ENCODE measurements around the gene SLC38A2. TPM values are rescaled to one million over a fixed set of nuclear protein-coding genes. Genes with fewer than 3 reads are reported as not detected.

SLC38A2 gene
- total RNA-seq, 1 experiment from 2014 or later = 341 TPM

DNA sequence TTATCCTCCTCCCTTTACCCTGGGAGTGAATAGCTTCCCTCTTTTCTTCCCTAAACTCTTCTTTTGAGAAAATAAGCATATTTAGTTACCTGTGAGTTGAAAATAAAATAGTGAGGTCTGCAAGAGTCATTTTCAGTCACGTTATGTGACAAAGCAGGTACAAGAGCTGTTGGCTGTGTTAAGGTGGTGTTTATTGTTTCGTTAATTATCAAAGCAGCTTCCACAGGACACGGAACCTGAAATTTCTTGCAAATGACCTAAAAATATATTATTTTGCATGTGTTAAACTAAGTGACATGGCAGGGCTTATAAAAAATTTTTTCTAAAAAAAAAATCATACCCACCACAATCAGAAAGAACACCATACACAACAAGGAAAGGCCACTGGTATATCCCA, 8.3 kb downstream of the SLC38A2 start:
- Histone ChIP-seq H3K27me3 (ENCODE audit: control insufficient read depth, insufficient read depth, low read length) (no peaks in the 10 kb centered on the region), H3K4me1 (ENCODE audit: control insufficient read depth, insufficient read depth, low read length) (peaks cover 98% of the 10 kb centered on the region)
- CTCF ChIA-PET = no interaction called here

DNA sequence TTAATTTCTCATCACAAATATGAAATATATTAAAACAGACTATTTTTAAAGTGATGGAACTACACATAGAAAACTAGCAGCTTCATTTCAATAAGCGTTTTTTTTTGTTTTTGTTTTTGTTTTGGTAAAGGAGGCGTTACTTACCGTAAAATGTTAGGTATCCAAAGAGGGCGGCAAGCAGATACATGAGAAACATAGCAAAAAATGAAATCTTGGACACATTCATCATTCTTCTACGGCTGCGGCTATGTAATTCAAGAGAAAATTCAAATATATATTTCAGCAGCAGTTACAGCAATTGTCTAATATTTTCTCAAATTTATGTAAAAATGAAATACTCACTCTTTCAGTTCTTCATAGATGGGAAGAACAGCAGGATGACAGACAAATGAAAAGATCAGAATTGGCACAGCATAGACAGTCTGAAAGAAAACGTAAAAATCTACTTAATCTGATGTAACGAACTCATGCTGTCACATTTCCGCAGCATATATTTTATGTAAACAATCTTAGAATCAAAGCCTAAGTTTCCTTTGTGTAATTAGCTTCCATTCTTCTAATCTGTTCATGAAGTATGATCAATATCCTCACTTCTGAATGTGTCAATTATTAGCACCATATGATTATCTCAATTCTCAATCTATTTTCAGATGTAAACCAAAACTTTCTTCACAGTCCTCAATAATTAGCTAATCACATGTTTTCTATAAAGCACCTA, 8.8 kb downstream of the SLC38A2 start:
- no TSS peak for BruUV-seq (replicated peaks)
- DNase-seq (ENCODE audit: low read depth, low spot score) (no peak), ATAC-seq (no peak)
- Histone ChIP-seq H3K27me3 (ENCODE audit: control insufficient read depth, insufficient read depth, low read length) (no peaks in the 10 kb centered on the region), H3K4me1 (ENCODE audit: control insufficient read depth, insufficient read depth, low read length) (peaks cover 98% of the 10 kb centered on the region), H3K27ac (ENCODE audit: low read length) (peak overlapping the region; percentile 82), H3K36me3 (ENCODE audit: control insufficient read depth, insufficient read depth, low read length) (peaks cover 96% of the 10 kb centered on the region), H3K4me3 (ENCODE audit: low read depth in 2 of 2, low read length in 2 of 2) (no peak overlapping the region; a peak in 1 of 4 replicates), H3K9me3 (ENCODE audit: control insufficient read depth, insufficient read depth, low read depth, low read length) (no peaks in the 10 kb centered on the region)
- ChIA-PET POLR2A (no interaction called here), CTCF (no interaction called here)
- intact Hi-C loops (cut with micrococcal nuclease; ENCODE audit: unreplicated experiment) = loop anchor here (10.0 kb wide), 1 partner anchor 99 kb away; the partner anchor contains the start of gene SLC38A1
- TF ChIP-seq POLR2AphosphoS5 (IDR thresholded peaks at IDR 0.05; ENCODE audit: low read depth, low read length) = peak; percentile 17; the same call in 1 of the 2 replicates
- 0 out of 2 replicates have a peak, but pooled peaks have one; percentile 5 for TF ChIP-seq TCF7L2 (IDR thresholded peaks at IDR 0.05; ENCODE audit: low read depth, low read length)
- TF ChIP-seq SIN3A (IDR thresholded peaks at IDR 0.05; ENCODE audit: borderline replicate concordance, insufficient read depth, low read depth, low read length) = no peak
- TF ChIP-seq, protein P1, sequence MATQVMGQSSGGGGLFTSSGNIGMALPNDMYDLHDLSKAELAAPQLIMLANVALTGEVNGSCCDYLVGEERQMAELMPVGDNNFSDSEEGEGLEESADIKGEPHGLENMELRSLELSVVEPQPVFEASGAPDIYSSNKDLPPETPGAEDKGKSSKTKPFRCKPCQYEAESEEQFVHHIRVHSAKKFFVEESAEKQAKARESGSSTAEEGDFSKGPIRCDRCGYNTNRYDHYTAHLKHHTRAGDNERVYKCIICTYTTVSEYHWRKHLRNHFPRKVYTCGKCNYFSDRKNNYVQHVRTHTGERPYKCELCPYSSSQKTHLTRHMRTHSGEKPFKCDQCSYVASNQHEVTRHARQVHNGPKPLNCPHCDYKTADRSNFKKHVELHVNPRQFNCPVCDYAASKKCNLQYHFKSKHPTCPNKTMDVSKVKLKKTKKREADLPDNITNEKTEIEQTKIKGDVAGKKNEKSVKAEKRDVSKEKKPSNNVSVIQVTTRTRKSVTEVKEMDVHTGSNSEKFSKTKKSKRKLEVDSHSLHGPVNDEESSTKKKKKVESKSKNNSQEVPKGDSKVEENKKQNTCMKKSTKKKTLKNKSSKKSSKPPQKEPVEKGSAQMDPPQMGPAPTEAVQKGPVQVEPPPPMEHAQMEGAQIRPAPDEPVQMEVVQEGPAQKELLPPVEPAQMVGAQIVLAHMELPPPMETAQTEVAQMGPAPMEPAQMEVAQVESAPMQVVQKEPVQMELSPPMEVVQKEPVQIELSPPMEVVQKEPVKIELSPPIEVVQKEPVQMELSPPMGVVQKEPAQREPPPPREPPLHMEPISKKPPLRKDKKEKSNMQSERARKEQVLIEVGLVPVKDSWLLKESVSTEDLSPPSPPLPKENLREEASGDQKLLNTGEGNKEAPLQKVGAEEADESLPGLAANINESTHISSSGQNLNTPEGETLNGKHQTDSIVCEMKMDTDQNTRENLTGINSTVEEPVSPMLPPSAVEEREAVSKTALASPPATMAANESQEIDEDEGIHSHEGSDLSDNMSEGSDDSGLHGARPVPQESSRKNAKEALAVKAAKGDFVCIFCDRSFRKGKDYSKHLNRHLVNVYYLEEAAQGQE (IDR thresholded peaks at IDR 0.05; ENCODE audit: insufficient read depth in 1 of 2, low read depth in 2 of 2, low read length in 1 of 2) = no peak
- TF ChIP-seq, protein P2, sequence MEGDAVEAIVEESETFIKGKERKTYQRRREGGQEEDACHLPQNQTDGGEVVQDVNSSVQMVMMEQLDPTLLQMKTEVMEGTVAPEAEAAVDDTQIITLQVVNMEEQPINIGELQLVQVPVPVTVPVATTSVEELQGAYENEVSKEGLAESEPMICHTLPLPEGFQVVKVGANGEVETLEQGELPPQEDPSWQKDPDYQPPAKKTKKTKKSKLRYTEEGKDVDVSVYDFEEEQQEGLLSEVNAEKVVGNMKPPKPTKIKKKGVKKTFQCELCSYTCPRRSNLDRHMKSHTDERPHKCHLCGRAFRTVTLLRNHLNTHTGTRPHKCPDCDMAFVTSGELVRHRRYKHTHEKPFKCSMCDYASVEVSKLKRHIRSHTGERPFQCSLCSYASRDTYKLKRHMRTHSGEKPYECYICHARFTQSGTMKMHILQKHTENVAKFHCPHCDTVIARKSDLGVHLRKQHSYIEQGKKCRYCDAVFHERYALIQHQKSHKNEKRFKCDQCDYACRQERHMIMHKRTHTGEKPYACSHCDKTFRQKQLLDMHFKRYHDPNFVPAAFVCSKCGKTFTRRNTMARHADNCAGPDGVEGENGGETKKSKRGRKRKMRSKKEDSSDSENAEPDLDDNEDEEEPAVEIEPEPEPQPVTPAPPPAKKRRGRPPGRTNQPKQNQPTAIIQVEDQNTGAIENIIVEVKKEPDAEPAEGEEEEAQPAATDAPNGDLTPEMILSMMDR (IDR thresholded peaks at IDR 0.05) = no peak
- in situ Hi-C loops (cut with HindIII; ENCODE audit: low pct_unique_long_range_greater_than_20kb, low sequenced_read_pairs) = no loop called here

More for the DNA sequence above, 8.3 kb downstream of the SLC38A2 start:
- BruUV-seq (replicated peaks) = no TSS peak
- POLR2A ChIA-PET = no interaction called here
- Histone ChIP-seq H3K36me3 (ENCODE audit: control insufficient read depth, insufficient read depth, low read length) (peaks cover 99% of the 10 kb centered on the region), H3K27ac (ENCODE audit: low read length) (peak overlapping the region; percentile 82), H3K4me3 (ENCODE audit: low read depth in 2 of 2, low read length in 2 of 2) (no peak overlapping the region; a peak in 2 of 4 replicates), H3K9me3 (ENCODE audit: control insufficient read depth, insufficient read depth, low read depth, low read length) (no peaks in the 10 kb centered on the region)
- intact Hi-C loops (cut with micrococcal nuclease; ENCODE audit: unreplicated experiment) = loop anchor here (10.0 kb wide), 1 partner anchor 99 kb away; the partner anchor contains the start of gene SLC38A1
- DNase-seq (ENCODE audit: low read depth, low spot score) (no peak), ATAC-seq (no peak)
- in situ Hi-C loops (cut with HindIII; ENCODE audit: low pct_unique_long_range_greater_than_20kb, low sequenced_read_pairs) = no loop called here
- TF ChIP-seq, protein P1 (IDR thresholded peaks at IDR 0.05; ENCODE audit: insufficient read depth in 1 of 2, low read depth in 2 of 2, low read length in 1 of 2) = no peak
- TF ChIP-seq TCF7L2 (IDR thresholded peaks at IDR 0.05; ENCODE audit: low read depth, low read length) (no peak), POLR2AphosphoS5 (IDR thresholded peaks at IDR 0.05; ENCODE audit: low read depth, low read length) (no peak), SIN3A (IDR thresholded peaks at IDR 0.05; ENCODE audit: borderline replicate concordance, insufficient read depth, low read depth, low read length) (no peak)
- TF ChIP-seq, protein P2 (IDR thresholded peaks at IDR 0.05) = no peak
